Activated T-cell treated with anti-CD3 and anti-CD28 coated beads for 1 hour (primary cell): Measurements from ENCODE around the gene WNT4.

Experiments
- DNase-seq: peaks from one replicate; pipeline ENCODE4 v3.0.0-alpha.2; 2020; ENCODE audit warnings: low read depth

WNT4 gene

GRCh38 chr1:22074803-22075202 is 68.1 kb downstream of the WNT4 start:
- no peak for DNase-seq

- DNase-seq, result no peak
Observed at GRCh38 chr1:22071511-22071910, 71.4 kb downstream of the WNT4 start.
